Glomerular visceral epithelial cell (primary cell): ENCODE measurements around the gene SLC25A22.

Source experiments
- DNase-seq: peaks from one replicate; pipeline ENCODE4 v3.0.0-alpha.2; 2016; ENCODE audit errors: extremely low spot score

Gene SLC25A22

DNA sequence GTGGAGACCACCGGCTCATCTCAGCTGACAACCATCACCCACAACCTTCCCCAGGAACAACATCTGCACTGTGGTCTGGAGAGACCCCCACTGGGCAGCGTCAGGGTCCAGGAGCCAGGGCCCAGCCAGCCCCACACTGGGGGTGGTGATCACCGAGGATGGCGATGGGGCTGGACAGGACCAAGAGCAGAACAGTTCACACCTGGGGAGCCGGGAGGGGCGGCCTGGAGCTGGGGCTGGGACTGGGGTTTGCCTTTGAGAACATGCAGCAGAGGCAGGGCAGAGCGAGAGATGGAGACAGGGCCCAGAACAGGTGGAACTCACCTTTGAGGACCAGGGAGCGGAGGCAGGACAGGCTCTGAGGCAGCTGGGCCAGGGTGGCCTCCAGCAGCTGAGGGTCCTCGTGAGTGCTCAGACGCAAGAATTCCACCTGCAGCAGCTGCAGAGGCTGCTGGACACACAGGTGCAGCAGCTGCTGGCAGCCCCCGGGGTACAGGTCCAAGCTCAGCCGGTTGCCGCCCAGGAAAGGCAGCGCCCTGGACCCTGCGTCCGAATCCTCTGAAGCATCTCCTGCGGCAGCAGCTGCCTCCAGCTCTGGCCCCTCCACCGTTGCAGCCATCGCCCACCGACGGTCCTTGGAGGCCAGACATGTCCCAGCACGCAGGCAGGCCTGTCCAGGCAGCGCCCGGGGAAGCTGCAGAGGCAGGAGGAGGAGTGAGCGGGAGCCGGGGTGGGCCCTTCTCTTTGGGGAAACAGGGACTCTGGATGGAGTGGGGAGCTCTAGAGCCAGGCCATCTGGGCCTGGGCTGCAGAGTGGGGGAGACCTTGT is 5.9 kb upstream of the SLC25A22 start:
- DNase-seq = no peak

DNA sequence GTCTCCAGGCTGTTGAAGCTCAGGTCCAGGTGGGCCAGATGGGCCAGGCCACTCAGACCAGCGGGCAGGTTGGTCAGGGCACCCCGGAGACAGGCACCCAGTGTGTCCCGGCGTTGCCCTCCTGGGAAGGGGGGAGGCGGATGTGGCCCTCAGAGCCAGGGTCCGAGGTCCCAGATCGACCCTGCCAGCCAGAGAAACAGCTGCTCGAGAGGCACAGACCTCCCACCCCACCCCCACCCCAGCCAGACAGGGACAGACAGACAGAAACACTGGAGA is 5.3 kb upstream of the SLC25A22 start:
- no peak for DNase-seq

DNA sequence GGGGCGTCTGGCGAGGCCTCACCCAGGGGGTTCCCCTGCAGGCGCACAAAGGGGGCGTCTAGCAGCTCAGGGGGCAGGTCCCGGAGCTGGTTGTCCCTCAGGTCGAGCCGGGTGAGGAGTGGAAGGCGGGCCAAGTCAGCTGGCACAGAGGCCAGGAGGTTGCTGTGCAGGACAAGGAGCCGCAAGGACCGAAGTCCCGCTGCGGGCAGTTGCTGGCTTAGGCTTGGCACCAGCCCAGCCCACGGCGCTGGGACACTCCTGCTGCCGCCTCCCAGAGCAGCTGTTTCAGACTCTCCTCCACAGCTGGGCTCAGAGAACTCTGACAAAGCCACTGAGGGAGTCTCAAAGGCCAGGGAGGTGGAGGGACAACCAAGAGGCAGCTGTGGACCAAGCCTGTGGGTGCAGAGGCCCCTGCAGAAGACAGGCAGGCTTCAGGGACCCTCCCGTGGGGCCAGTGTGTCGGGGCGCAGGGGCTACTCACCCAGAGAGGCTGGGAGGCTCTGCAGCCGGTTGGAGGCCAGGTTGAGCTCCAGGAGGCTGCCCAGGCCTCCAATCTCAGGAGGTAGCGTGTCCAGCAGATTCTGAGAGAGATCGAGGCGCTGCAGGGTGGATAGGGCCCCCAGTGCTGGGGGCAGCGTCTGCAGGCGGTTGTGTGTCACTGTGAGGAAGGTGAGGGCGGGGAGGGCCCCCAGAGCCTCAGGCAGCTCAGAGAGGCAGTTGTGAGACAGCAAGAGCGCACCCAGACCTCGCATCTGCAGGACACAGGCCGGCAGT is 4.8 kb upstream of the SLC25A22 start:
- no peak for DNase-seq

DNA sequence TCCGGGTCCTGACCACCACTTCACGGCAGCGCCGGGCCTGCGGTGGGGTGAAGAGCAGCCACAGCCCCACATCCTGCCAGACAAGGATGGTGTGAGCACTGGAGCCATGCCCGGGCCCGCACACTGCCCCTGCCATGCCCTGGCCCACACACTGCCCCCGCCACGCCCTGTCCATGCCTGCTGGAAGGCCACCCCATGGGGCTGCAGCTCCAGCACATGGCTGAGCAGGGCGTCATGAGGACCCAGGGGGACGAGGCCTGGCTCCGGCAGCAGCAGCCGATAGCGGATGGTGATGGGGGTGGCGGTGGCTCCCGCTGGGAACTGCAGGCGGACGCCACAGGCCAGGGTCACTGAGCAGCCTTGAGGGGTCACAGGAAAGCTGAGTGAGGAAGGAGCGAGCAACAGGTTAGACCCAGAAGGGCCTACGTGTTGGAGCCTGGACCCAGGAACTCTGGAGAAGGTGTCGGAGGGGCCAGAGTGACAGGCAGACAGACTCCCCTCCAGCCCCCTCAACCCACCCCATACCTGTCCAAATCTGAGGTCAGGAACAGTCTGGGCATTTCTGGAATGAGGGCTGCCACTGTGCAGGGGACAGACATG is 4.0 kb upstream of the SLC25A22 start:
- no peak for DNase-seq

DNA sequence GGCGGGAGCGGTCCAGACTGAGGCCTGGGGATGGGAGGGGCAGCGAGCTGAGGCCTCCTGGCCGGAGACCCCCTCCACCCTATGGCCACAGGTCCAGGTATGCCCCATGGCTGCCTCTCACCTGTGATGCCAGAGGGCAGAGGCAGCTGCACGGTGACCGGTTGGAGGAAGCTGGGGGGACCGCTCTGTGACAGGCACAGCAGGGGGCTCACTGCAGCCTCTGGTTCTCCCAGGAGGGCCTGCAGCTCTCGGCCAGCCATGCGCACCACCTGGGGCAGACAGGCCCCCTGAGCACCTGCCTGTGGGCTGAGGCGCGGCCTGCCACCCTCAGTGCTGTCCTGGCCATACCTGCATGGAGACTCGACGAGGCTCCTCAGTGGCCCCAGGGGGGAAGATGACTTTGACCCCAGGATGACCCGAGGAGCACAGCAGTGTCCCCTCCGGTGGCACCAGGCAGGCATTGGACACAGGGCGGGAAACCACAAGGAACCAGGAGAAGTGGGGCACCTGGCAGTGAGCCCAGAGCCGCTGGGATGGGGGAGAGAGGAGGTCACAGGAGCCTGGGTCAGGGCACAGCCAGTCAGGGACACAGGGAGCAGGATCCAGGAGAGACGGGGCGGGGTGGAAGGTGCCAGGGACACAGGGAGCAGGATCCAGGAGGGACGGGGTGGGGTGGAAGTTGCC is 3.2 kb upstream of the SLC25A22 start:
- no peak for DNase-seq

DNA sequence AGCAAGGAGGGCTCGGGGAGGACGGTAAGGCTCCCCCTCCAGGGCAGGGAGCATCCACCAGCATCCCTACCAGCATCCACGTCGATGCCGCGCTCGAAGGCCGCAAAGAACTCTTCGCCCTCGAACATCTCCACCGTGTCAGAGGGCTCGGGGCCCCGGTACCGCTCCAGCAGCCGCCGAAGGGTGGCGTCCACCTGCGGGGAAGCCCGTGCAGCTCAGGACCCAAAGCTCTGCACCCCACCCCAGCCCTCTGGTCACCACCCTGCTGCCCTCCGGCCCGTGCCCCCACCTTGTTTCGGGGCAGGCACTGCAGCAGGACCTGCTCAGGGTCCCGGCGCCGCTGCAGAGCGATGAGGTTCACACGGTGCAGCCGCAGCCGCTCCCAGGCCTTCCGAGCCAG is 2.4 kb upstream of the SLC25A22 start:
- DNase-seq = no peak

DNA sequence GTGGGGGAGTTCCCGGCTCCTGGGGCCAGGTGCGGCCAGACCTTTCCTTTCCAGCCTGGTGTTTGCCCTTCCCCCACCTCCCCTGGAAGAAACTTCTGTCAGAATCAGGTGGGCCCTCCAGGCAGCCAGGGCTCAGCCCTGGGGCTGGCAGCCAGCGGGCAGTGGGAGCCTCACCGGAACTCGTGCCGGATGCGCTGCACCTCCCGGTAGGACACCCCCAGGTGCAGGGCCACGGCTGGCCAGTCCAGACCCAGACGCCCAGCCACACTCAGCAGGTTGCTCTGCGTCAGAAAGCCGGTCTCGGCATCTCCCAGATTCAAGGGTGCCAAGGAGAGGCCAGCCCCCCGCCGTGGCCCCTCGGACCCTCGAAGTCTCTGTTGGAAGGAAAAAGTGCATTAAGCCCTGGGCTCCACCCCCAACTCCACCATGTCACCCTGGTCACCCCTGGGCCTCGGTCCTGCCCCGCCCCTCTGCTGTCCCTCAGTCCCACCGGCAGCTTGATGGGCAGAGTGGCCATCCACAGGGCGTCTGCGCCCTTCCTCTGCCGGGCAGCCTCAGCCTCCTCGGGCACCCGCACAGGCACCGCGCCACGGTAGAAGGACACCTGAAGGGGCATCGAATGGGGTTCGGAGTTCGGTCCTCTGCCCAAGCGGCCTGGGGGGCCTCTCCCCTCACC is 1.7 kb upstream of the SLC25A22 start:
- DNase-seq = no peak

DNA sequence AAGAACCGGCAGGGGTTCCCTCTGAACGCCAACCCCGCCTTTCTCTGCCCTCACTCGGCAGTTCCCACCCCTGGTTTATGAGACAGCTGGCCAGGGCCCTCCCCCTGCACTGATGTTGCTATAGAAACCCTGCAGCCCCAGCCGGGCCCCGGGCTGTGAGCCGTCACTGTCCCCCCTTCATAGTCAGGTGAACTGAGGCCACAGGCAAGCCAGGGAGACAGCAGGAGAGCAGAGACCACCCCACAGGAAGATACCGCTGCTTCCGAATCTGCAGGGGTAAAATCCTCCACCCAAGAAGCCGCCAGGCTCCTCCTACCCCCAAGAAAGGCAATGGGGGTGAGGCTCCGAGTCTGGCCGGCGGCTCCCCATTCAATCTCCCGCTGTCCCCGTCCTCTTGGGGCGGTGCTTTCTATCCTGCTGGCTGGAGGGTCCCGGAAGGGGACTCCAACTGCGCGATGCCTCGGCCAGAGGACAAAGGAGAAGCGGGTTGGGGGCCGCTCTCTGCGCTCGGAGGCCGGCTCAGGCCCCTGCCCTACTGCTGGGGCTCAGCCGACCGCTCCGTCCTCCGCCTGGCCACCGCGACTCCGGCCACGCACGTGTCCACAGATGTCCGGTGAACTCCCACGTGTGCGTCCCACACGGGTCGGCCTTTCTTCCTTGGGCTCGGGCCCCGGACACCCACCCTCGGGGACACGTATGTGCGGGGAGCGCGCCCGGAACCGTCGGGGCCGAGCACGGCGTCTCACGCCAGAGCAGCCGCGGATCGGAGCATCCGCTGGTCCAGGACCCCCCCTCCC is 587 bp downstream of the SLC25A22 start:
- peak; percentile 75 for DNase-seq

DNA sequence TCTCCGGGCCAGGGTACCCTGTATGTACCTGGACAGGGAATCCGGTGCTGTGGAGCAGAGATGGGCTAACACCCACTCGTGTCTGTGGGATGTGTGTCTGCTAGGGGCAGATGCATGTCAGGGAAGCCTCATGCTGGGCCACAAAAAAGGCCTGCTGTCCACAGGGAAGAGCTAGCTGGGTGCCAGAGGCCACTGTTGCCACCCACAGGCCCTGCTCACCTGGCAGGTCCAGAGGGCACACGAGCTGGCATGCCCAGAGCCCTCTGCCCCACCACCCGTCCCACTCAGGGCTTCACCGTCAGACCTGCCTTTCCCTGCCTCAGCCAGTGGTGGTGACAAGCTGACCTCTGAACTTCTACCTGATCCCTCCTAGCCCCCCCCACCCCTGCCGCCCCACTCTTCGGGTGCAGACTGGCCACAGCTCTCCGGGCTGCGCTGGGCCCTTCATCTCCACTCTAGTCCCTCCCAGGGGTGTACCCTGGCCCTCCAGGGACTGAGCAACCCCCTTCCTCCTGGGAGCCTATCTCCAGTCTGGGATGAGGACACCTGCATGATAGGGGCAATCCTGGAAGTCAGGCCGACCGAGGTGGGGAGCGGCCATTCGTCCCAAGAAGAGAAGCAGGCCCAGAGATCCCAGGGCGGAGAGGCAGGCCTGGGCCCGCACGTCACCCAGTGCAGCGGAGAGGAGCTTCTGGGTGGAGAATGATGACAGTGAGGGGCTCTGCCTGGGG is 1.4 kb downstream of the SLC25A22 start:
- DNase-seq = no peak

DNA sequence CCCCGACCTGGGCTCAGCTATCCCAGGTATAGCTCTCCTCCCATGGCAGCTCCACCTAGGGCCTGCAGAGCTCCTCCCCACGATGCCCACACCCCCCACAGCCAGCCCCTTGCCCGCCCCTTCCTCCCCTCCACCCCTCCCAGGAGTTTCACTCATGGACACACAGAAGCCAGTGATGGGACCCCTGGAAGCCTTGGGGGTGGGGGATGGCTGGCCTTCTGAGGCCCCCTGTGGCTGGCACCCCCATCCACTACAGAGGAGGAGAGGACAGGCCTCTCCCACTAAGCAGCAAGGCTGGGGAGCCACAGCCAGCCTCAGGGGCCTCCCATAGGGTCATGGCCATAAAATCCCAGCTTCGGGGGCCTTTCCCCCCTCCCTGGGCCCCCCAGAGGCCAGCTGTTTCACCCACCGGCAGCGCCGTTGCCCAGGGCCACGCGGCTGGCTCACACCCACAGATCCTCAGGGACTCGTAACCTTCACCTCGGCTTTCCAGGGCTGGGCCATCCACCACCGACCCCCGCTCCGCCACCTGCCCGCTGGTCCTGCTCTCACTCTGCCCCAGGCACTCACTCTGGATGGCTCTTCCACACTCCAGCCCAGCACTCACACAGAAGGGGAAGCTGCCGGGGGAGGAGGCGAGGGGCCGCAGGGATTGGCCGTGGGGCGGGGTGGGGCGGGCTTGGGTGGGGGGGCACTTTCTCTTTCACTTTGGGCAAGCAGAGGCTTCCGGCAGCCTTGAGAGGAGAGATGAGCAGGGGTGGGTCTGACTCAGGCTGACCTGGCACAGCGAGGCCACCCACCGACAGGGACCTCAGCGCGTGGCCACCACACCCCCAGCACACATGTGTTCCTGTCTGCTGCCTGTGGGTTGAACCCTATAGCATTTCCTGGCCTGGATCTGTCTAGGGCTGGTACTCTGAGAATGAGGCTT is 2.2 kb downstream of the SLC25A22 start:
- peak; percentile 92 for DNase-seq

DNA sequence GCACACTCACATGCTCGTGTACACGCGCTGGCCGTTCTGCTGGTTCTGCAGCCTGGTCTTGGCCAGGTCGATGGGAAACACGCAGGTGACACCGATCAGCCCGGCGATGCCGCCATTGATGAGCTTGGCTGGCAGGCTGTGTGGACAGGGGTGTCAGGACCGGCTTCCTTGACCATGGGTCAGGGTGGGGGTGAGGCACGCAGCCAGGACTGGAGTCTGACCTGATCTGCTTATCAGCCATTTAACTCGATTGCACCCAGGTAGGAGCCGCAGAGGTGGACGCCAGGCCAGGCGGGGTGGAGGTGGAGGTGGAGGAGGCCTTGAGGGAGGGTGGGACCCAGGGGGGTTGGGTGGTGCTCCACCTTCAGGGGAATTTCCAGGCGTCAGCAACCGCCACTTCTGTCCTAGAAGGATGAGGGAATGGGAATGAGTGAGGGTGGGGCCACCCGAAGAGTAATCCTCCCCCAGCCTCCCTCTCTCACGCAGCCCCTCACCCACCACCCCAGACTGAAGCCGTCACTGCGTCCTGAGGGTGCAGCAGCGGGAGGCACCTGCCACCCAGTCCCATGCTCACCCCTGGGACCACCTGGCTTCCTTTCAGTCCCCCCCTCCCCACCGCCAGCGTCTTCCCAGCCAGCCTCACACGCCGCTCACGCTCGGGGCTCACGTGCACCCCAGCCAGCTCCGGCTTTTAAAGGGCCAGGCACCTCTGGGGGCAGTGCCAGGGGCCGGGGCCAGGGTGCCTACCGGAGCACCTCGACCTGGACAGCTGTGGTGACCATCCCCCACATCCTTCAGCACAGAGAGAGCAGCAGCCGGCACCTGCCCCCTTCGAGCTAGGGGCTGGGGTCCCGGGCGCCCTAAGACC is 3.1 kb downstream of the SLC25A22 start:
- no peak for DNase-seq

DNA sequence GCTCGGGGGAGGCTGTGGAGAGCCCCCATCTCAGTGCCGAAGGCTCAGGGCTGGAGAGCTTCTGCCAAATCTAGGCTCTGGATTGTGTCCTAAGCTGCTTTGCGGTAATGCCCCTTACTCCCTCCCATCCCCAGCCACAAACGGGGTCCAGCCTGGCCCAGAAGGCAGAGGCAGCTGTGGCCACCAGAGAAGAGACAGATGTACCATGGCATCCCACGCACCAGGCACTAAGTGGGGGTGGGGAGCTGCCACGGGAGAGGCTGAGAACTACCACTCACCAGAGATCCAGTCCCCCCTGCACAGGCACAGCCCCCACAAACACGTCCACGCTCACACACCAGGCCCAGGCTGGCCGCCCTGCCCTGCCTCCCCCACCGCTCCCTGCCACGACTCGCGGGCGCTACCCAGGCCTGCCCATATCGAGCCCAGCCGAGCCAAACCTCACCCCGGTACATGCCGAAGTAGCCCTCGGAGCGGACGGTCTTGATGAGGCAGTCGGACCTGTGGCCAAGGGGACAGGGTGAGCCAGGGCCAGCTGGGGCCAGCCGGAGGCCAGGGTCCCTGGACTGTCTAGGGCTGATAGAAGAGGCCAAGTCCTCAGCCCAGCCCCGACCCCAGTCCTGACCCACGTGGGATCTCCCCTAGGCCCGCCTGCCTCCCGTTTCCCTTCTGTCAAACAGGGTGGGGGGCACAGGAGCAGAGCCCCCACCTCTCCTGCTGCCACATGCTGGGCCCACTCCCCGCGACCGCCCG is 3.9 kb downstream of the SLC25A22 start:
- no peak for DNase-seq

DNA sequence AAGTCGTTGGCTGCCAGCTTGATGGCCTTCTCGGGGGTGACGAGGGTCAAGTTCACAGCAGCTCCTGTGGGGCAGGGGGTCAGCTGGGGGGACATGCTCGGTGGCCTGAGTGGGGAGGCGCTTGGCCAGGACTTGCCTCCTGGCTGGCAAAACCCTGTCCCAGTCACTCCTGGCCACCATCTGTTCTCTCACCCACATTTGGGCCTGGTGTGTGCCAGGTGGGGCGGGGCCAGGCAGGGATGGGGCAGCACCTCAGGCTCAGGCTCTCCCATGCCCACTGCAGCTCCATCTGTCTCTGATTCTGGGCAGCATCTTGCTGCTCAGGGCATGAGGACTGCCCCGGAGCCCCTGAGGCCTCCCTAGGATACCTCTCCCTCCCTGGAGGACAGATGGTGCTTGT is 4.5 kb downstream of the SLC25A22 start:
- DNase-seq = no peak

DNA sequence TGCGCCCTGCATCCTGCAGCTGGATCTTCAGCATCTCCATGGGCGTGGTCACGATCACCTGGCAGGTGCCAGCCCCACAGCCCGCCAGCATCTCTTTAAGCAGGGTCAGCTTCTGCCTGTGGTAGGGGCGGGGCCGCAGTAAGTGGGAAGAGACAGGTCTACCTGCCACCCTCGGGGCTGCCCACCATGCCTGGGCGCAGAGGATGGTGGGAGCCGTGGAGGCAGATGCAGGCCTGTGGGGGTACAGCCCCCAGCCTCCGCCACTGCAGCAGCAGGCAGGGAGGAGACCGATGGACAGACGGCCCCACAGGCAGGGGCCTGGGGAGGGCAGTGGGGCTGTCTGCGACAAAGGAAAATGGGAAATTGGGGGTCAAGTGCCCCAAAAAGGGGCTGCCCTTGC is 5.2 kb downstream of the SLC25A22 start:
- no peak for DNase-seq

DNA sequence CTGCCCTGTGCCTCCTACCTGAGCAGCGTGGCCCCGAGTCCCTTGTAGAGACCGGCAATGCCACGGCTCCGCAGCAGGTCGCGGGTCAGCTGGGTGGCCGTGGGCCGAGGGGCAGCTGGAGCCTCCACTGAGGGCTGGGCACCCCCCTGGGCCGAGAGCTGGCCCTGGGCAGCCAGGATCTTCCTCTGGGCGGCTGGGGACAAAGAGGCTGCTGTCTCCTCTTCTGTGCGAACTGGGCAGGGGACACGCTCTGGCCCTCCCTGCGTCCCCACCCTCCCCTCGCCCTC is 5.6 kb downstream of the SLC25A22 start:
- no peak for DNase-seq

DNA sequence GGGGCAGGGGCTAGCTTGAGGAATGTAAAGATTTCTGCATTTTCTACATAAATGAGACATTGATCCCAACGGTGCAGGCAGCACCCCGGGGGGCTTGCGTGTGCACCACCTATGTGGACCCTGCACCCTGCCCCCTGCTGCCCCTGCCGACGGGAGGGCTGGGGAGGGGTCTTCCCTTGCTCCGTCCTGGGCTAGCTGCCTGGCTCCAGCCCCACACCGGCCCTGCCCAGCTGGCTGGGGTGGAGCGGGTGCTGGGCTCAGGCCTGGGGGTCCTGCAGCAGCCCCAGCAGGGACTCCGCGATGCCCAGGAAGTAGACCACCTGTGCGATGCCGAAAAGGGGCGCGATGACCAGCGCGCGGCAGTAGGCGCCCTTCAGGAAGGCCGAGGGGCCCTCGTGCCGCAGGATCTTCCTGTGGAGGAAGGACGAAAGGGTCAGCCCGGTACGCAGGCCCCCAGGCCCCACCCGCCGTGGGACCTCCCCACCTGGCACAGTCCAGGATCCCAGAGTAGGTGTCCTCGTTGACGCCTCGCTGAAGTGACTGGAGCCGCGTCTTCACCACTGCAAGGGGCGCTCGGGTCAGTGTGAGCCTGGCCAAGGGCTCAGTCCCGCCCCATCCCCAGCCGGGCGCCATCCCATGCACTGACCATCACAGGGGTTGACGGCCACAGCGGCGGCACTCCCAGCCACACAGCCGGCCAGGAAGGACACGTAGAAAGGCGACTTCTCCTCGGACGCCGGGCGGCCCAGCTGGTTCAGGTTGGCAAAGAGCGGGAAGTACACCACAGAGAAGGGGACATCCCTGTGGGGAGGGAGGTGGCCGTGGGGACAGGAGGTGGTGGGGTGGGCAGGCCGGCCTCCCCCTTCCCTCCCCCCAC is 6.2 kb downstream of the SLC25A22 start:
- no peak for DNase-seq
